ENCODE data around the gene VGF. TPM values are rescaled to one million over a fixed set of nuclear protein-coding genes. Genes with fewer than 3 reads are reported as not detected.
"Not testable (repeated sequence)": the region's sequence is repeated elsewhere in the genome, so short reads cannot be mapped to it uniquely, and the experiment has no call there.

Gene VGF
- polyA plus RNA-seq, 1 experiment = 0.16 TPM

DNA sequence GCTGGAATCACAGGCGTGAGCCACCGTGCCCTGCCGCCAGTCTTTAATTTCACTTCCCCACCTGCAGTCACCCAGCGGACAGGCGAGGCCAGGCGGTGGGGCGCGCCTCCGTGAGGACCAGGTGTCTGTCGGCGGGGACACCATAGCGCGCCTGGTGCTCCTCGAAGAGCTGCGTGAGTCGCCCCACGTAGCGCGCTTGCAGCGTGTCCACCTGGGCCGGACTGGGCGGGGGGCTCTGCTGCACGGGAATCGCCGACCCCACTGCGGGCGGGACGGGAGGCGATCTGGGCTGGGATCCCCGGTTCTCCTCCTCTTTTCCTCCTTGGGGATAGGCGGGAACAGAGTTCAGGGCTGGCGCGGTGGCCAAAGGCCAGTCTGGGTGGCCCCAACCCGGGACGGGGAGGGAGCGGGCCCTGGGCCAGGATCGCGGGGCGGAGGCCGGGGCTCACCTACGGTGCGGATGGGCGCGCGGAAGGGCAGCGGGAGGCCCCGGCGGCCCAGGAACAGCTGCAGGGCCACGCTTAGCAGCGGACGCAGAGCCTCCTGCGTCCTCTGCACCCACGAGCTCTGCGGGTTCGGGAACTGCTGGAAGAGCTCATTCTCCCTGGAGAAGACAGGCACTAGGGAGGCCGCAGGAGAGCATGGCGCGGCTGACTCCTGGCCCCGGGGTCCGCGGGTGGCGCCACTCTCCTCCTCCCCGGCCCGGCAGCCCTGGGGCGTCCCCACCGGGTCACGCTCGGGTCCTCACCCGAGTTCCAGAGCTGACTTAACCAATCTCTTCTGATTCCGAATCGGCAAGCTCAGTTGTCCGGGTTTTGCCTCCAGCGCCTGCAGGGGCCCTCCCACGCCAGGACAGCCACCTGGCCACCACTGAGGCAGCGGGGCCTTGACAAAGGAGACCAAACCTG, 36.6 kb upstream of the VGF start:
- Histone ChIP-seq H3K4me3 (ENCODE audit: low read depth, low read length) (no peak overlapping the region), H3K9me3 (ENCODE audit: control insufficient read depth, insufficient read depth, low read length) (no peaks in the 10 kb centered on the region; the same call in 1 of the 2 replicates), H3K27me3 (ENCODE audit: control insufficient read depth, insufficient read depth, low read length) (peaks cover 39% of the 10 kb centered on the region), H3K27ac (ENCODE audit: low read depth, low read length) (no peak overlapping the region)
- ChIA-PET CTCF (interaction anchor here (3.4 kb wide), 1 partner anchor 10 kb away, joined by 30 read pairs; no protein-coding TSS in a partner anchor), POLR2A (interaction anchor here (0.6 kb wide), 1 partner anchor 23 kb away, joined by 6 read pairs; no protein-coding TSS in a partner anchor)
- TF ChIP-seq, protein P1, sequence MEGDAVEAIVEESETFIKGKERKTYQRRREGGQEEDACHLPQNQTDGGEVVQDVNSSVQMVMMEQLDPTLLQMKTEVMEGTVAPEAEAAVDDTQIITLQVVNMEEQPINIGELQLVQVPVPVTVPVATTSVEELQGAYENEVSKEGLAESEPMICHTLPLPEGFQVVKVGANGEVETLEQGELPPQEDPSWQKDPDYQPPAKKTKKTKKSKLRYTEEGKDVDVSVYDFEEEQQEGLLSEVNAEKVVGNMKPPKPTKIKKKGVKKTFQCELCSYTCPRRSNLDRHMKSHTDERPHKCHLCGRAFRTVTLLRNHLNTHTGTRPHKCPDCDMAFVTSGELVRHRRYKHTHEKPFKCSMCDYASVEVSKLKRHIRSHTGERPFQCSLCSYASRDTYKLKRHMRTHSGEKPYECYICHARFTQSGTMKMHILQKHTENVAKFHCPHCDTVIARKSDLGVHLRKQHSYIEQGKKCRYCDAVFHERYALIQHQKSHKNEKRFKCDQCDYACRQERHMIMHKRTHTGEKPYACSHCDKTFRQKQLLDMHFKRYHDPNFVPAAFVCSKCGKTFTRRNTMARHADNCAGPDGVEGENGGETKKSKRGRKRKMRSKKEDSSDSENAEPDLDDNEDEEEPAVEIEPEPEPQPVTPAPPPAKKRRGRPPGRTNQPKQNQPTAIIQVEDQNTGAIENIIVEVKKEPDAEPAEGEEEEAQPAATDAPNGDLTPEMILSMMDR (IDR thresholded peaks at IDR 0.05; ENCODE audit: low read depth, low read length) = no peak
- DNase-seq (ENCODE audit: low read depth, low spot score) = no peak

DNA sequence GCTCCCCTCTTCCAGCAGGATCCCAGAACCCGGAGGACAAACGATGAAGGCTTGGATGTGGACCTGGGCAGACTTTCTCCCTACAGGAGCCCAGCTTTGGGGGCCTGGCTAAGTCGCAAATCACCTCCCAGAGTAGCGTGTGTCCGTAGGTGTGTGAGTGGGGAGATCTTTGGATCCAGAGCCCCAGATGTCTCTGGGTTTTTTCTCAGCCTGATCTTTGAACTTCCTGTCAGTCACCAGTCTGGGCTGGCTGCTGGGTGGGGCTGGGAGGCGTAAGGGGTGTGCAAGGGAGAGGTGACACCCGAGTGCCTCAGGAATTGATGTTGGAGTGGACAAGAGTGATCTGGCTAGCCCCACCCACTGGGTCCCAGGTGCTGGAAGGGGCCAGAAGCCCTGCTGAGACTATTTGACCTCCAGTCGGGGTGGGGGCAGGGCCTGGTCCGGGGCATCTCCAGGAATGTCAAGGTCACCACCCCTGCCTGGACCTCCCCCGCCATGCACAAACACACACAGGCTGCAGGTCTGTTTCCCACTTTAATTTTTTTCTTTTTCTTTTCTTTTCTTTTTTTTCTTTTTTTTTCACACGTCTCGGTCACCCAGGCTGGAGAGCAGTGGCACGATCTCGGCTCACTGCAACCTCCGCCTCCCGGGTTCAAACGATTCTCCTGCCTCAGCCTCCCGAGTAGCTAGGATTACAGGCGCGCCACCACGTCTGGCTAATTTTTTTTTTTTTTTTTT, 35.7 kb upstream of the VGF start, which contains the start of gene MOGAT3:
TSS of gene MOGAT3 (minus strand) at position 175 of the 738 bp plus-strand sequence. CDS start 182 bp downstream, outside the sequence.
- DNase-seq (ENCODE audit: low read depth, low spot score) = no peak
- H3K27ac ChIP-seq (ENCODE audit: low read depth, low read length) = no peak within 1 kb of the TSS
- TF ChIP-seq, protein P1 (IDR thresholded peaks at IDR 0.05; ENCODE audit: low read depth, low read length) = no peak
- H3K27me3 ChIP-seq (ENCODE audit: control insufficient read depth, insufficient read depth, low read length) = peaks cover 39% of the 10 kb centered on the region
- H3K9me3 ChIP-seq (ENCODE audit: control insufficient read depth, insufficient read depth, low read length) = no peaks in the 10 kb centered on the region; the same call in 1 of the 2 replicates
- POLR2A ChIA-PET = no interaction called here
- no peak within 1 kb of the TSS for H3K4me3 ChIP-seq (ENCODE audit: low read depth, low read length)
- CTCF ChIA-PET = interaction anchor here (0.8 to 3.4 kb wide), 3 partner anchors 9 to 114 kb away, joined by 3 to 30 read pairs (median 4); partner anchors contain the start of genes PLOD3 and ZNHIT1

DNA sequence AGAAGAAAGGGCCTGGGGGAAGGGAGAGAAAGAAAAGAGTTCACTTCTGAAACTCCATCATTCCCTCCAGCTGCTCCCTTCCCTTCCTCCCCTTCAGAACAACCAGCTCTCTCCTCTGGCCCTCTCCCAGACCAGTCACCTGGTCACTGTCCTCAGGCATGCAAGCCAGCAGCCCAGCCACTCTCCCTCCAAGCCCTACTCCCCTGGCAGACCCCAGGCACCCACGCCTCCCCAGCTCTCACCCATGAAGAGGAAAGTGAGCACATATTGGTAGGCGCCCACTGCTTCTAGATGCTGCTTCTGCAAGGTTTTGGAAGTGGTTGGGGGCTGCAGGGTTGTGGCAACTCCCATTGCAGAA, 35.1 kb upstream of the VGF start:
- no peak for DNase-seq (ENCODE audit: low read depth, low spot score)
- POLR2A ChIA-PET = no interaction called here
- TF ChIP-seq, protein P1 (IDR thresholded peaks at IDR 0.05; ENCODE audit: low read depth, low read length) = no peak
- CTCF ChIA-PET = interaction anchor here (0.6 to 3.4 kb wide), 5 partner anchors 8 to 509 kb away, joined by 3 to 30 read pairs (median 4); partner anchors contain the start of genes PLOD3 and ZNHIT1
- Histone ChIP-seq H3K9me3 (ENCODE audit: control insufficient read depth, insufficient read depth, low read length) (no peaks in the 10 kb centered on the region; the same call in 1 of the 2 replicates), H3K27me3 (ENCODE audit: control insufficient read depth, insufficient read depth, low read length) (peaks cover 39% of the 10 kb centered on the region), H3K27ac (ENCODE audit: low read depth, low read length) (no peak overlapping the region), H3K4me3 (ENCODE audit: low read depth, low read length) (no peak overlapping the region)

DNA sequence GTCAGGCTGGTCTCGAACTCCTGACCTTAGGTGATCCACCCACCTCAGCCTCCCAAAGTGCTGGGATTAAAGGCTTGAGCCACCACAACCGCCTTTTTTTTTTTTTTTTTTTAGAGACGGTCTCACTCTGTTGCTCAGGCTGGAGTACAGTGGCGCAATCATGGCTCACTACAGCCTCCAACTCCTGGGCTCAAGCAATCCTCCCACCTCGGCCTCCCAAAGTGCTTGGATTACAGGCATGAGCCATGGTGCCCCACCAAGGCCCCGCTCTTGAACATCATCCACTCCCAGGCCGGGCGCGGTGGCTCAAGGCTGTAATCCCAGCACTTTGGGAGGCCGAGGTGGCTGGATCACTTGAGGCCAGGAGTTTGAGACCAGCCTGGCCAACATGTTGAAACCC, 34.2 kb upstream of the VGF start:
- H3K27me3 ChIP-seq (ENCODE audit: control insufficient read depth, insufficient read depth, low read length) = peaks cover 39% of the 10 kb centered on the region
- ChIA-PET POLR2A (interaction anchor here (0.7 kb wide), 2 partner anchors 397 to 1102 kb away, joined by 7 to 9 read pairs; no protein-coding TSS in a partner anchor), CTCF (interaction anchor here (0.9 to 1.0 kb wide), 2 partner anchors 18 to 55 kb away, joined by 4 to 5 read pairs; partner anchors contain the start of genes PLOD3 and ZNHIT1)
- H3K4me3 ChIP-seq (ENCODE audit: low read depth, low read length); H3K27ac ChIP-seq (ENCODE audit: low read depth, low read length); H3K9me3 ChIP-seq (ENCODE audit: control insufficient read depth, insufficient read depth, low read length); DNase-seq (ENCODE audit: low read depth, low spot score): not testable (repeated sequence)

GRCh38 chr7:101198476-101198875, 33.1 kb upstream of the VGF start:
- Histone ChIP-seq H3K9me3 (ENCODE audit: control insufficient read depth, insufficient read depth, low read length) (no peaks in the 10 kb centered on the region; the same call in 1 of the 2 replicates), H3K27ac (ENCODE audit: low read depth, low read length) (no peak overlapping the region), H3K27me3 (ENCODE audit: control insufficient read depth, insufficient read depth, low read length) (peaks cover 37% of the 10 kb centered on the region), H3K4me3 (ENCODE audit: low read depth, low read length) (no peak overlapping the region)
- TF ChIP-seq, protein P1 (IDR thresholded peaks at IDR 0.05; ENCODE audit: low read depth, low read length) = no peak
- ChIA-PET CTCF (no interaction called here), POLR2A (no interaction called here)
- DNase-seq (ENCODE audit: low read depth, low spot score) = no peak

All from AG04450 (cell line).